ENCODE data around the gene CTNND2. TPM values are rescaled to one million over a fixed set of nuclear protein-coding genes. Genes with fewer than 3 reads are reported as not detected.

CTNND2 gene
- total RNA-seq, 1 donor from 2014 or later: 1.1 TPM

DNA sequence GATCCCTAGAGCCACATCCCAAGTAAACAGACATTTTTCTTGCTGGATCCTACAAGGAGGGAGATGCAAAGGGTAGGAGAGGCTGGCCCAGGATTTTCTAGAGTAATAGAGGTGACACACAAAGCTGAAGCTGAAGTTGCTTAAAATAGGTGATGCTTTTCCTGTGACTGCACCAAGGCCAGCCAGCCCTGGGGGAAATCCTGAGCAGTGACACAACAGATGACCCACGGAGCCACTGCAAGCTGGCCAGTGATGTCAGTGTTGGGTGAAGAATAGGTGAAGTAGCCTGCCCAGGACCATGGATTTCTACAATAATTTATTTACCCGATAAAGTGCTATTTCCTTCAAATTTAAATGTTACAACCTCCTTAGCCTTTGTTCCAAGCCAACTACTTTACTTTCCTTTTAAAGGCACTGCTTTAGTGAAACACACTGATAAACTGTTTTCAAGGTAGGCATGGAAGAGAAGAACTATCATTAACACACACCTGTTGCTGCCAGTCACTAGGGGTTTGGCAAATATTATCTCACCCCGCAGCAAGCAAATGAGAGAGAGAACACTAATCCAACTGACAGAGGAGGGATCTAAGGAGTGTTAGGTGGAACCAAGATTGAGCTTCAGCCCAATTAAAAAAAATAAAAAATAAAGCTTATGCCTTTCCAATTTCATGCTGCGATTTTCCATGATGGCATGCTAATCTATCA lies 123.5 kb downstream of the CTNND2 start:
- ATAC-seq (no peak), DNase-seq (ENCODE audit: low spot score) (no peak)

DNA sequence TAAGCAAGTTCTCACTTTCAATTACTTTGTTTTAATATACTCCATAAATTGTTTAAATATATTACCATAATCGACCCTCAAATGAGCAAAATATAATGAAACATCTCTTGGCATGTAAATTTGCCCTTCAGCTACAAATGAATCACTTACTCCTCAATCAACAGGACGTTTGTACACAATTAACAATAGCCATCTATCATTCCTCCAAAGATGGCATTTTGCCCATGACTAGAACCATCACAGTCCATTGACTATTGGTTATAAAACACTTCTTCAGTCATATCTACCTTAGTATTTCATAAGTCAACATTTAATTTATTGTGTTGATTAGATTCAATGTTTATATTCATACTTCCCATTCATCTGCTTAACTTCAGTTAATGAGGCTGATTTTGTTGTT lies 127.2 kb downstream of the CTNND2 start:
- DNase-seq (ENCODE audit: low spot score) (no peak), ATAC-seq (no peak)

DNA sequence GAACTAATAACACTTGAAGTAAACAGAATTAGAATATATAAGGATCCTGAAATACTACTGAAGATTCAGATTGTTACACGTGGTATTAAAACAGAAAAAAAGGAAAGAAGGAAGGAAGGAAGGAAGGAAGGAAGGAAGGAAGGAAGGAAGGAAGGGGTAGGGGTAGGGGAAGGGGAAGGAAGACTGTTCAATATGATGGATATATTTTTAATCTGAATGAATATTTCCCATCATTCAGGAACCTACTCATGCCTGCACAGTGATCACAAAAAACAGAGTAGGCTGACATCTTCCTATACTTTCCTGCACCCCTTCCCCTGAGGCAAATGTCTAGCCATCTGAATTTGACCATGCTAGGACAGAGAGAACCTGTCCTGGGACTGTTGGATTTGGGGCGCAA lies 133.9 kb downstream of the CTNND2 start:
- DNase-seq (ENCODE audit: low spot score): no peak
- ATAC-seq: no peak

DNA sequence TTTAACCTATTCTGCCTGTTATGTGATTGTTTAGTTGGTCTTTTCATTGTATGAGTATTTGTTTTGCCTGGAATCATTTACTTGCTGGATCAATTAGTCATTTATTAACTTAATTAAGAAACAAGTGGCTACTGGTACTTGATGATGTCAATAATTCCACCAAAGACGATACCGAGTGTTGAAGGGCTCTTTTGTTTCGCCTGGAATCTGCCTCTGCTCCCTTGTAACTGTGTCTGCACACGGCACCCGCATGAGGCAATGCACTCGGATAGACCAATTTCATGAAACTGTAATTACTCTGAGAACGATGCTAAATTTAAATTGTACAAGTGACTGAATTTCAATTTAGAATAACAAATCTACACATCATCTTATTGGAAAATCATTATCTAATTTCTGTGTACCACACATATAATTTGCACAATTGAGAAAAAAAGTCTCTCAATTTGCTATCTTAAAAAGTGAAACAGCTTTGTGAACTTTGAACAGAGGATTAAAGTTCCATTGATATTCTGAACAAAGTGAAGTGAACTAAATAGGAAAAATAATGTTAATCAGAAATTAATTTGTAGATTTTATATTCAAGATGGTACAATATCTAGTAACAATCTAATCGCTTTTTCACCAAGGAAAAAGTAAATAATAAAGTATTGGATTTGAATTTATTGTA lies 143.2 kb downstream of the CTNND2 start:
- no peak for DNase-seq (ENCODE audit: low spot score)
- ATAC-seq: peak; percentile 82

DNA sequence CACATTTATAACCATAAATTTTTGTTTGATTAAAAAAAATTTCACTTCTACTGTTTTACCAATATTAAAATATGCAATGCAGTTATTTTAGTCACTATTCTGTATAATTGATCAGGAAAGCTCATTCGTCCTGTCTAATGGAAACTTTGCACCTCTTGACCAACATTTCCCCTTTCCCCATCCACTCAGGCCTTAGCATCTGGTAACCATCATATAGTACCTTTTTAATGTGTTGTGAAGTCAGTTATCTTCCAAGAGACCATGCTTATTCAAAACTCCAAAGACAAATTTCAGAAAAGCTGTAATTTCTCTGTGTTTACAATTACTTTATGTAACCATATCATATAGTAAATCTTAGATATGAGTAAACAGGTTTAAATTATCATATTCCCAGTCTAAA lies 145.9 kb downstream of the CTNND2 start:
- ATAC-seq (no peak), DNase-seq (ENCODE audit: low spot score) (no peak)

DNA sequence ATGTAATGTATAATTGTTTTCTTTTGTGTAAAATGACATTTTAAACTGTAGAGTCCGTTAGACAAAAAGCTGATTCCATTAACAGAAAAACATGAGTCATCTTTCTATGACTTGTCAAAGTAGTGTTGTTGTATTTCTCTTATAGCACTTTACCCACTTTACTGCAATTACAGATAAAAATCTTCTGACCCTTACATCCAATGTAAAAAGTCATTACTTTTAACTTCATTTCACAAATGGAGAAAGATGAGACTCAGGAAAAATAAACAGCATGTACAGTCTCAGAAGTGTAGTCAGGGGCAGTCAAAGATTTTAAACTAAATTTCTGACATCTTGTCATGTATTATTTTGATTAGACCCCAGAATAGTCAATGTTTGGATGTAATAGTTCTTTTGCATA lies 146.6 kb downstream of the CTNND2 start:
- ATAC-seq: no peak
- no peak for DNase-seq (ENCODE audit: low spot score)

DNA sequence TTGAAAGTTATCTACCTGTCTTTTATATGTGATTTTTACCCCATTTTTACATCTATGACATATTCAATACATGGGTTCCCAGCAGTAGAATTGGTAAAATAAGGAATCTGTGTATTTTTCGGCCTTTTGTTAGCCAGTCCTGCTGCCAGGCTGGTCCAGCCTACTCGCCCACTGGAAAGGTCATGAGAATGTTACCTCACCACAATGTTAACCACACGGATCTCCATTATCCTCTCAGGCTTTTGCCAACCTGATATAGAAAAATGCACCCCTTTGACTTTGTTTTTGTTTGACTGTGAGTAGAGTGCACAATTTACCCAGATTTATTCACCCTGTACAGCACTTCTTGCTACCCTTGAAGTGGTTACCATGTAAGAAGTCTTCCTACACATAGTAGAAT lies 167.2 kb downstream of the CTNND2 start:
- ATAC-seq (no peak), DNase-seq (ENCODE audit: low spot score) (no peak)

DNA sequence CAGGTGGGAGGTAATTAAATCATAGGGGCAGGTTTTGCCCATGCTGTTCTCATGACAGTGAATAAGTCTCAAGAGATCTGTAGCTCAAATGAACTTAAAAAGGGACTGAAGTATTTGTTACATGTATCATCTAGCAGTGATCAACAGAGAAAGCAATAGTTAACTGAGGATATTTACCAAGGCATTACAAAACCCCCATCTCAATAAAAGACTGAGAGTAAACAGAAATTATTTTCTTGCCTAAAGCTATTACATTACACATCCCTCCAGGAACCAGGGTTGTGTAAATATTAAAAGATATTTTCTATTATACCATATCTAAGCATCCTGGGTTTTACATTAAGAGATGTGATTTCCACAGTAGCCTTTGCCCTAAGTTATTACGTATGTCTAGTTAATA lies 169.9 kb downstream of the CTNND2 start:
- ATAC-seq (peak; percentile 10), DNase-seq (ENCODE audit: low spot score) (no peak)

DNA sequence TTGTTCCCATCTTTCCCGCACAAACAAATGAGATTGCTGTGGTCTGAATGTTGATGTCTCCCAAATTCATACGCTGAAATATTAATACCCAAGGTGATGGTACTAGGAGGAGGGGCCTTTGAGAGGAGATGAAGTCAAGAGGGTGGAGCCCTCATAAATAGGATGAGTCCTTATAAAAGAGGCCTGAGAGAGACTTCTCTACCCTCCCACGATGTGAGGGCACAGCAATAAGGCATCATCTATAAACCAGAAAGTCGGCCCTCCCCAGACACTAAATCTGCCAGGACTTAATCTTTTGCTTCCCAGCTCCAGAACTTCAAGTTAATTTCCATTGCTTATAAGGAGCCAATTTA lies 170.4 kb downstream of the CTNND2 start:
- DNase-seq (ENCODE audit: low spot score) (no peak), ATAC-seq (peak; percentile 14)

DNA sequence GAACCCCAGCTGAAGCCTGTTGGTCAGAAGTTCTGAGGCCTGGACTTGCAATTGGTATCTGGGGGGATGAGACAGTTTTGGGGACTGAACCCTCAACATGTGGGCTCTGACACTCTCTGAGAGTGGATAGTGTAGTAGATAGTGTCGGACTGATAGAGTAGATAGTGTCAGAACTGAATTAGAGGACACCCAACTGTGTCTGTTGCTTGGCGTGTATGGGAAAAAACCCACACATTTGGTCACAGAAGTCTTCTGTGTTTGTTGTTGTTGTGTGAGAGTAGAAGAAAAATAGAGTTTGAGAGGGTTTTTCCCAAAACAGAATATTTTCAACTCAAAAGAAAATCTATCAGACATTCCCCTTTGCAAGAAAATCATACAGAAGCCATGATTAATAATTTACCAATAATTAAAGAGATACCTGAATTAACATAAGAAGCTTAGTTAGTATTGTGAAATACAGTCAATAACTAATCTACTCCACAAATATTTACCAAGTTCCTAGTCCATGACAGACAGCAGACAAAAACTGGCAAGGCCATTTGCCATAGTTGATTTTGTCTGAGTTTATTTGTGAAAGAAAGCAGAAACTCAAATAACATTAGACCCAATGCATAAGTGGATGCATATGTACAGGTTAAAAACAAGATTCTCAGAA lies 170.9 kb downstream of the CTNND2 start:
- peak; percentile 89 for ATAC-seq

DNA sequence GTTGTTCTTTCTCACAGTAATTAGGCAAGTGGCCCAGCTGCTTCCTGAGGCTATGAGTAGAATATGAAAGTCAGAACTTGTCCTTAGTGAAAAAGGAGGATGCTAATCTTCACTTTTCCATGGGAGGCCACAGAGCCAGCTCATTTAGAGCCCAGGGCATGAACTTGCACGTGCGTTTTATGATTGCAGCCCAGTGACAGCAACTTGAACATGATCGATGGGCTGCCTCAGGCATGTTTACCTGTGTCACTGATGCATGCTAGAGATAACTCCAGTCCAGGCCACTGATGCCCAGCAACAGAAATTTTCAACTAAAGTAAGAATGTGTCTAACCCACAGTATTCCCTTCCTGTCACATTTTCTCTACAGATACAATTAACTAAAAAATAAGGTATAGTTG lies 179.3 kb downstream of the CTNND2 start:
- DNase-seq (ENCODE audit: low spot score) (no peak), ATAC-seq (no peak)

More for the DNA sequence above, 170.9 kb downstream of the CTNND2 start:
- DNase-seq (ENCODE audit: low spot score): no peak

DNA sequence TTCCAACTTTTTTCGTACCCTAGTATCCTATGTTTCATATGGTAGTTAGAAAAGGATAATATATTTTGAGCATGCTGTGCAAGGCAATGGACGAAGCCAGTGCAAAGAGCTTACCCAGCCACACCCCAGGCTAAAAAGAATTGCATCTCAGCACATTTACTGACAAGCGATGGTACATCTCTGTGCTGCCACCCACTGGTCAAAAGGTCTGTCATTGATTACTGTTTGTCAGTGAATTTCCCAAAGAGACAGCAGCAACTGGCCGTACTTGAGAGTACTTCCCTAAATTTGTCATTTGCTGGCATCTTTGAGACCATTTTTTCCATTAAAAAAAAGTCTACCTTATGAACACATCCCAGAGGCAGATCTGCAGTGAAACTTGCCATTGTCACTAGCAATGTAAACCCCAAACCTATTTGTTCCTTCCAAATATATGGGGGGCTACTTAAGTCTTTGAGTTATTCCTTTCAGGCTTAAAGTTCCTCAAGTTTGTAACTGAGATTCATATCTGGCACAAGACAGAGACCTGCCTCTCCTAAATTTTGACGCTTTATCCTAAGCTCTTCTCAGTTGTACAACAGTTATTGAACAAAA lies 184.3 kb downstream of the CTNND2 start:
- DNase-seq (ENCODE audit: low spot score): peak; percentile 68
- peak; percentile 98 for ATAC-seq

DNA sequence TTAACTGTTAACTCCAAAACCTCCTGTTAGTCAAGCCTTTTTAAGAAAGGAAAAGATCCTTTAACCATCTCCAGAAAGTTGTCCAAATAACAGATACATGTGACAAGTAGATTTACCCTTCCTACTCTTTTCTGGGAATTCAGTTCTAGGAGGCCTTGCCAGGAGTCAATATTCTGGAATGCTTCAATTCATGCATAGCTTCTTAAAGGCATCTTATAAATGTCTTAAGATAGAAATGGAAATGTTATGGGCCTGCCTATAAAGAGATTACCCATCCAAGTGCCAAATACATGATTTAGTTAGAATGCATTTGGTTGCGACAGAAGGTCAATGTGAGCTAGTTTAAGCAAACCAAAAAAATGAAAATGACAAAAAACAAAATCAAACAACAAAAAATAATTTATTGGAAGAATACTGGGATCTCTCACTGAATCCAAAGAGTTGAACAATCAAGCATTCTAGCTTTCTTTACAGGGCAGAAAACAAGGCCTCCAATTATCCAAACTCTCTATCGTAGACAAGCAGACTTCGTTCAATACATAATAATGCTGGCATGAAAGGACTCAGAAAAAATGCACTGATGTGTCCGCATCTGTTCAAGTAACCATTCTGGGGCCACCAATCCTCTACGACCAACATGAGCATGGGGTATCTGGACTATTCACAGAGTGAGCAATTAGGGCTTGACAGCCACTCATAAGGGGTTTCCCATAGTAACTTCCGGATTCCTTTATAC lies 188.6 kb downstream of the CTNND2 start:
- no peak for ATAC-seq
- no peak for DNase-seq (ENCODE audit: low spot score)

DNA sequence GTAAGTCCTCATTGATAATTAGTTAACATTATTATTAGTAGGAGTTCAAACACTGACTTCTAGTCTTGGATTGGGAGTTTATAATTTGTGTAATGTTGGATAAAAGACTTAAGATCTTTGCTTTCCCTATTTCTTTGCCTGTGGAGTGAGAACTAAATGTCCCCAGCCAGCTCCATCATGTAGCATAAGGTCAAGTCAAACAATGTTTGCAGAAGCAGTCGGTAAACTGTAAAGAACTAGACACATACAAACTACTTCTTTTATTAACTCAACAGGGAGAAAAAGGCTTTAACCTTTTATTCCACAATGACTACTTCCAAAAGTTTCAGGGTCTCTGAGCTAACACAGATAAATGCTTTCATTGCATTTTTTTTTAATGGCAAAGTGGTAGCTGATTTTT lies 192.3 kb downstream of the CTNND2 start:
- DNase-seq (ENCODE audit: low spot score) (no peak), ATAC-seq (no peak)

DNA sequence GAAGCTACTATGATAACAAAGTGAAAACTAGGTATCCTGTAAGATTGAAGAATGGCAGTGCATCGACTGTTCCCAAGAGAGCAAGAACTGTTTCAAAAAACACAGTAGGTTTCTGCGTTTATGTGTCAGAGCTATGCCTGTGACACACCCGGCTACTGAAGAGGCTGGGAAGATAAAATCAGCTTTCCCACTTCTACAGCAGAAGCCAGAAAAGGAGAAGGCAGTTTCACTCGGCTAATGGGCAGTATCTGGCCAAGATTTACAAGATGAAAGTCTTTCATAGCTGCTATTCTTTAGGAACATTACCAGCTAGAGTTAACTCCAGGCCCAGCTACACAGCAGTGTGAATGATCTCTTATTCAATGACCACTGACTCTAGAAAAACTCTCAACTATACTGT lies 195.2 kb downstream of the CTNND2 start:
- ATAC-seq (no peak), DNase-seq (ENCODE audit: low spot score) (no peak)

DNA sequence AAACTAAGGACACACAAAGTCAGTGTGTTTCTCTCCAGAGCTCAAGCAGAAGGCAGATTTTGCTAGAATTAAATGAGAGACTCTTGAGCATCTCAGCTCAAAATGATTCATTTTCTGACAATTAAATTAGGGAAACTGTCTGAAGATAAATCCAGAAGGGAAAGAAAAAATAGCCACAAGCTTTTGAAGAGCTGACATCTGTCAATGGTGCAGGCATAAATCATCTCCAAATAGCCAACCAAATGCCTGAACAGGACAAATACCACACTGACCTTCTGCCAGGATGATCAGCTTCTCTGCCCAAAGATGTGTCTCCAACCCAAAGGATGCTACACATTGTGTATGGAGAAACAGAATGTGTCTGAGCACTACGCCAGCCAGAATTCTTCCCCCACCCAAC lies 199.3 kb downstream of the CTNND2 start:
- ATAC-seq (no peak), DNase-seq (ENCODE audit: low spot score) (no peak)

DNA sequence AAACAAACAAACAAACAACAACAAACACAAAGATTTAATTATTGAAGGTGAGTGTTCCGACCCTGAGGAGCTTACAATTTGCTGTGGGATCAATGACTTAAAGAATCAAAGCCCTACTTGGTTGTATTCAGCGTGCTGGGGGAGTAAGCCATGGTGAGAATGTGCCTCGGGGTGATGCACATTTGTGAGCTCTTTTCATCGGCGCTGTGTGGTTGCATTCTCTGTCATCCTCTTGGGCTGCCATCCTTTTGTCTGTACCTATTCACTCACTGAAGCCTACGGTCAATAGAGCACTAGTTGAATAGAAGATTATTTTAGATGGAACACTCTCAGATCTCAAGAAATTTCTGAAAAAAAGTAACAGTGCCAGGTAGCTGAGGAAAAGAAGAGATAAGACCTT lies 203.9 kb downstream of the CTNND2 start:
- ATAC-seq (no peak), DNase-seq (ENCODE audit: low spot score) (no peak)

DNA sequence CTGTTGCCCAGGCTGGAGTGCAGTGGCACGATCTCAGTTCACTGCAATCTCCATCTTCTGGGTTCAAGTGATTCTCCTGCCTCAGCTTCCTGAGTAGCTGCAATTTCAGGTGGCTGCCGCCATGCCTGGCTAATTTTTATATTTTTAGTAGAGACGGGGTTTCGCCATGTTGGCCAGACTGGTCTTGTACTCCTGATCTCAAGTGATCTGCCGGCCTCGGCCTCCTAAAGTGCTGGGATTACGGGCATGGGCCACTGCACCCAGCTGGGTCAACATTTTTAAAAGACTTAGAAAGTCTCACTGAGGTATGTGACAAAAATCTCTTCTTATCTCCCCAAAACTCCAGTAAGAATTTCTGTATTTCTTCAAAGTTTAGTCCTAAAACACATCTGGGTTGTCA lies 211.6 kb downstream of the CTNND2 start:
- no peak for ATAC-seq
- no peak for DNase-seq (ENCODE audit: low spot score)

DNA sequence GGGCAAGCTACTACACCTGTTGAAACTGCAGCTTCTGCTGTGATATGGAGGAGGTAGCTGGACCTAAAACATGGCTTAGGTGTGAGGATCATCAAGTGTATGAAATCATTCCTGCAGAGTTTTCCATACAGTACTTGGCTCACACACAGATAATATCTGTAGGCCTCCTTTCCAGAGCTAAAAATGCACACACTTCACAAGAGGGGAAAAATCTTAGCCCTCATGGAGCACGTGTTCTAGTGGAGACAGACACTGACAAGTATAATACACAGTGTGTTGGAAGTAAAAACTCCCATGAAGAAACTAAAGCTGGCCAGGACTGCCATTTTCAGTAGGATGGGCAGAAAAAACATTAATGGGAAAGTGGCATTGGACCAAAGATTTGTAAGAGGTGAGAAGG lies 216.7 kb downstream of the CTNND2 start:
- DNase-seq (ENCODE audit: low spot score): no peak
- no peak for ATAC-seq

DNA sequence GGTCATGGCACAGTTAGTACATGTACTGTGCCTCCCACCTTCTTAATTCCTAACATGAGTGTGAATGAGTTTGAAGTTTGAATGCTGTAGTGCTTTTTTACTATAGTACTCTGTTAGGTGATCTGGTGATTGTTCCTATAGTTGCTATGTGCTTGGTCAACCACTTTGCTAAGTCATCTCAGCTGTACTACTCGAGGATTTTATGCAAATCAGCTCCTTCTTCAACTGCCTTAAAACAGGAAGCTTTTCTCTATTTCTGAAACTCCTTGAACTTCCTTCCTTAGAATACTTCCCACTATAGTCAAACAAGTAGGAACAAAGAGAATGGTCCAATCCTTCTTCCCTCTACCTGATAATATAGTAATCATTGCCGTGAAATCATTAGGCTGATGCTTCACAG lies 219.6 kb downstream of the CTNND2 start:
- DNase-seq (ENCODE audit: low spot score): no peak
- no peak for ATAC-seq

DNA sequence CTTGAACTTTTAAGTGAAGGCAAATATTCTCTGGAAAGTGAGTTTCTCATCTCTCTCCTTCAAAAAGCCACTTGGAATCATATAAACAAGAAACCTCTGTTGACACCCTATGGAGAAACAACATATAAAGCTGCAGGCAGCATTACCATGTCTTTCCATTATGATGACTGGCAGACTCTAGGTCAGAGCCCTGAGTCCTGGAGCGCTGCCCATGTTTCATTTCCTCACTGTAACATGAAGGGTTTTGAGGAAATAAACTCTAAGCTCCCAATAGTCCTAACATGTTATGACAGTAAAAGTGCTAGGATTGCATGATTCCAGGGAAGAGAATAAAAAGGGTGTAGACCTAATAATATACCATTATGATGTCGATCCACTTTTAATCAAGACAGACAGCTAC lies 220.6 kb downstream of the CTNND2 start:
- ATAC-seq: no peak
- no peak for DNase-seq (ENCODE audit: low spot score)
